Left lung (tissue), 10 donors: ENCODE data around the gene ELF2. TPM values are rescaled to one million over a fixed set of nuclear protein-coding genes. Genes with fewer than 3 reads are reported as not detected.
"Not testable (repeated sequence)": the region's sequence is repeated elsewhere in the genome, so short reads cannot be mapped to it uniquely, and the experiment has no call there.

Experiments
- ATAC-seq: fragments of 200-7000 bp; cut with Tn5 transposase; one replicate; pipeline ENCODE4 v1.9.1; 2020; ENCODE audit warnings: moderate library complexity
- DNase-seq, 4 donors: peaks; one replicate each; pipeline ENCODE4 v3.0.0-alpha.2; 2013 to 2020
- H3K27ac ChIP-seq, 2 donors: fragments of 200-600 bp; sonication (generic) in 1 of 2; one replicate each; pipeline versions ENCODE4 v1.5.0 to v1.8.0; 2020 to 2021
- H3K27me3 ChIP-seq, 2 donors: fragments of 200-600 bp; sonication (generic) in 1 of 2; one replicate each; pipeline versions ENCODE4 v1.5.0 to v1.8.0; 2020 to 2021
- H3K36me3 ChIP-seq, 2 donors: fragments of 200-600 bp; sonication (generic) in 1 of 2; one replicate each; pipeline versions ENCODE4 v1.5.0 to v1.8.0; 2020 to 2021
- H3K4me1 ChIP-seq, 2 donors: fragments of 200-600 bp; one replicate each; pipeline ENCODE4 v1.8.0; 2021
- H3K4me3 ChIP-seq, 2 donors: fragments of 200-600 bp; sonication (generic) in 1 of 2; one replicate each; pipeline versions ENCODE4 v1.5.0 to v1.8.0; 2020 to 2021; ENCODE audit warnings: mild to moderate bottlenecking in 1 of 2
- H3K9me3 ChIP-seq, 2 donors: fragments of 200-600 bp; sonication (generic) in 1 of 2; one replicate each; pipeline versions ENCODE4 v1.5.0 to v1.8.0; 2020 to 2021
- CTCF ChIP-seq, 2 donors: fragments of 200-600 bp; sonication (generic) in 1 of 2; IDR thresholded peaks; one replicate each; pipeline versions ENCODE4 v1.5.0 to v1.8.0; 2021; ENCODE audit warnings: antibody characterized with exemption in 2 of 2
- intact Hi-C, 2 donors: fragments of 100-400 bp; cut with DNase I; formaldehyde crosslinking; loops; one replicate each; pipeline versions ENCODE4 v1.11.2 to v1.14.2; 2022
- polyA plus RNA-seq, 6 donors: library from polyadenylated mRNA; unstranded; fragments of 120-200 nt; gene quantifications; one replicate each; pipeline ENCODE4 v1.2.1, GENCODE V29; 2013; ENCODE audit not compliant: insufficient read length in 6 of 6
- total RNA-seq, 2 donors: library from RNA; stranded (reverse); fragmentation: NEBNext Ultra II Directional; extraction: Animal tissue kit (Norgen Biotek cat#: 25700); gene quantifications; one replicate each; pipeline ENCODE4 v1.2.1, GENCODE V29; 2021
- donor health status: DM: no; HTN: yes; CAD: no.
- donor health status: DM: no; HTN: no; CAD: no.

The ELF2 gene
- total and polyA plus RNA-seq, 8 donors: 37.3 to 82.6 (median 70.4) TPM

- peak in 1 of 4 donors; percentile 16 for DNase-seq
- ATAC-seq: peak; percentile 88
These were observed 9.1 kb downstream of the ELF2 start for GRCh38 chr4:139167774-139168444.

DNA sequence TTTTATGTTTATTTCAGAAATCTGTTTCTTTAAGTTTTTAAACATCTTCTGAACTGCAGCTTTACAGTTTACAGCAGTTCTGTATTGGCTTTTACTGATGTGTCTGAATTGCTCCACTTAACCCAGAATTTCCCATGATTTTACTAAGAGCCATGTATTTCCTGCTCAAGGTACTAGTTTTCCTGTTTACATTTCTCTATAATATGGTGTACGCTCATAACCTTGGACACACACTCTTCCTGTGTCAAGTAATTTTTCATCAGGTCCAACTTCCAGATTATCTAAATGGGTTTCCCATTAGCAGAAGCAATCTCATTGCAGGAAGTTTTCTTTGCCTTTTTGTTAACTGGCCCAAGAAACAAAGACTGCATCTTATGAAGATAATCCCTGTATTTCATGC lies 12.3 kb downstream of the ELF2 start:
- H3K4me3 ChIP-seq: no peak overlapping the region
- no peak for TF ChIP-seq CTCF (IDR thresholded peaks at IDR 0.05)
- H3K36me3 ChIP-seq: no peaks in the 10 kb centered on the region
- ATAC-seq (no peak), DNase-seq (no peak)
- H3K4me1 ChIP-seq: peaks cover 16 to 62% of the 10 kb centered on the region in 2 donors
- H3K9me3 ChIP-seq: no peaks in the 10 kb centered on the region
- H3K27me3 ChIP-seq: no peaks in the 10 kb centered on the region
- intact Hi-C loops: no loop called here
- no peak overlapping the region for H3K27ac ChIP-seq

More at GRCh38 chr4:139167774-139168444, 9.1 kb downstream of the ELF2 start:
- intact Hi-C loops: no loop called here
- Histone ChIP-seq H3K36me3 (no peaks in the 10 kb centered on the region), H3K9me3 (no peaks in the 10 kb centered on the region), H3K4me1 (peaks cover 16 to 82% of the 10 kb centered on the region in 2 donors), H3K4me3 (no peak overlapping the region), H3K27ac (peak overlapping the region in 1 of 2 donors; percentile 64), H3K27me3 (no peaks in the 10 kb centered on the region)
- peak; percentile 33 to 48 for TF ChIP-seq CTCF (IDR thresholded peaks at IDR 0.05)

- DNase-seq (no peak), ATAC-seq (no peak)
- H3K36me3 ChIP-seq: no peaks in the 10 kb centered on the region
- intact Hi-C loops: no loop called here
- no peaks in the 10 kb centered on the region for H3K9me3 ChIP-seq
- no peaks in the 10 kb centered on the region for H3K27me3 ChIP-seq
- no peak overlapping the region for H3K4me3 ChIP-seq
- peak overlapping the region in 1 of 2 donors; percentile 7 for H3K27ac ChIP-seq
- peaks cover 16 to 56% of the 10 kb centered on the region in 2 donors for H3K4me1 ChIP-seq
- no peak for TF ChIP-seq CTCF (IDR thresholded peaks at IDR 0.05)
These were observed 13.2 kb downstream of the ELF2 start for GRCh38 chr4:139163806-139164206.

DNA sequence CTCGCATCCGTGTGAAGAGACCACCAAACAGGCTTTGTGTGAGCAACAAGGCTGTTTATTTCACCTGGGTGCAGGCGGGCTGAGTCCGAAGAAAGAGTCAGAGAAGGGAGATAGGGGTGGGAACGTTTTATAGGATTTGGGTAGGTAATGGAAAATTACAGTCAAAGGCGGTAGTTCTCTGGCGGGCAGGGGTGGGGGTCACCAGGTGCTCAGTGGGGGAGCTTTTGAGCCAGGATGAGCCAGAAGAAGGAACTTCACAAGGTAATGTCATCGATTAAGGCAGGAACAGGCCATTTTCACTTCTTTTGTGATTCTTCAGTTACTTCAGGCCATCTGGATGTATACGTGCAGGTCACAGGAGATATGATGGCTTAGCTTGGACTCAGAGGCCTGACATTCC lies 19.0 kb downstream of the ELF2 start:
- H3K27me3 ChIP-seq, H3K27ac ChIP-seq, H3K4me3 ChIP-seq, DNase-seq, ATAC-seq, H3K36me3 ChIP-seq, intact Hi-C loops, H3K9me3 ChIP-seq: not testable (repeated sequence)
- H3K4me1 ChIP-seq: peaks cover 2 to 13% of the 10 kb centered on the region in 2 donors

GRCh38 chr4:139154952-139155557 lies 22.0 kb downstream of the ELF2 start:
- no peak for ATAC-seq
- intact Hi-C loops: no loop called here
- Histone ChIP-seq H3K4me3 (no peak overlapping the region), H3K27me3 (no peaks in the 10 kb centered on the region), H3K4me1 (peaks cover 3 to 15% of the 10 kb centered on the region in 2 donors), H3K27ac (no peak overlapping the region), H3K9me3 (no peaks in the 10 kb centered on the region), H3K36me3 (no peaks in the 10 kb centered on the region)
- no peak for TF ChIP-seq CTCF (IDR thresholded peaks at IDR 0.05)
- DNase-seq: no peak
